Measurements from ENCODE around the gene JKAMP.

GRCh38 chr14:59465316-59466135, 18.8 kb upstream of the JKAMP start, which contains the start of gene GPR135:
- no peak for TF ChIP-seq POLR2AphosphoS5 (IDR thresholded peaks at IDR 0.05; ENCODE audit: insufficient read depth, low read depth, low read length)
- no peak for TF ChIP-seq CTCF (IDR thresholded peaks at IDR 0.05; ENCODE audit: extremely low read depth in 1 of 2, insufficient read depth in 1 of 2, low read depth in 1 of 2, low read length in 2 of 2)
- no peak for TF ChIP-seq EZH2 (IDR thresholded peaks at IDR 0.05; ENCODE audit: borderline replicate concordance, low read depth, low read length, severe bottlenecking)
- no peak for TF ChIP-seq POLR2A (IDR thresholded peaks at IDR 0.05; ENCODE audit: low read depth, low read length)

Data from endothelial cell of umbilical vein (primary cell).